HK-2 (cell line): ENCODE measurements around the gene SUMO3.

ENCODE experiments used
- DNase-seq: peaks from one replicate; pipeline ENCODE4 v3.0.0-alpha.2; 2018; ENCODE audit not compliant: unreplicated experiment

The SUMO3 gene

GRCh38 chr21:44817914-44818639, at the start of gene SUMO3:
Gene SUMO3, minus strand, starts transcription at chr21:44818062. Its CDS starts 94 bp downstream, at chr21:44817968.
- DNase-seq: peak; percentile 55

- DNase-seq: no peak
These were observed 49.6 kb upstream of the SUMO3 start for GRCh38 chr21:44867464-44867863.

DNA sequence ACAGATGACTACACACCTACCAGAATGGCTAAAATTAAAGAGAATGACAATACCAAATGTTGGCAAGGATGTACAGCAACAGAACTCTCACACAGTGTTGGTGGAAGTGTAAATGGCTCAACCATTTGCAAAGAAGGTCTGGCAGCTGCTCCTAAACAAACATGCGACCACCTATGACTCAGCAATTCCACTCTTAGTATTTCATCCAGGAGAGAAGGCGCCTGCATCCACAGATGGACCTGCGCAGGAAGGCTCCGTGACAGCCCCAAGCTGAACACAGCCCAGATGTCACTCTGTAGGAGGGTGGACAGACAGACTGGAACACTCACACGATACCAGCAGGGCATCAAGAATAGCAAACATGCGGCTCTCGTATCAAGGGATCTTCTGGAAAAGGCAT, 48.9 kb upstream of the SUMO3 start:
- no peak for DNase-seq

GRCh38 chr21:44865561-44866280, 47.9 kb upstream of the SUMO3 start:
- DNase-seq: no peak

DNA sequence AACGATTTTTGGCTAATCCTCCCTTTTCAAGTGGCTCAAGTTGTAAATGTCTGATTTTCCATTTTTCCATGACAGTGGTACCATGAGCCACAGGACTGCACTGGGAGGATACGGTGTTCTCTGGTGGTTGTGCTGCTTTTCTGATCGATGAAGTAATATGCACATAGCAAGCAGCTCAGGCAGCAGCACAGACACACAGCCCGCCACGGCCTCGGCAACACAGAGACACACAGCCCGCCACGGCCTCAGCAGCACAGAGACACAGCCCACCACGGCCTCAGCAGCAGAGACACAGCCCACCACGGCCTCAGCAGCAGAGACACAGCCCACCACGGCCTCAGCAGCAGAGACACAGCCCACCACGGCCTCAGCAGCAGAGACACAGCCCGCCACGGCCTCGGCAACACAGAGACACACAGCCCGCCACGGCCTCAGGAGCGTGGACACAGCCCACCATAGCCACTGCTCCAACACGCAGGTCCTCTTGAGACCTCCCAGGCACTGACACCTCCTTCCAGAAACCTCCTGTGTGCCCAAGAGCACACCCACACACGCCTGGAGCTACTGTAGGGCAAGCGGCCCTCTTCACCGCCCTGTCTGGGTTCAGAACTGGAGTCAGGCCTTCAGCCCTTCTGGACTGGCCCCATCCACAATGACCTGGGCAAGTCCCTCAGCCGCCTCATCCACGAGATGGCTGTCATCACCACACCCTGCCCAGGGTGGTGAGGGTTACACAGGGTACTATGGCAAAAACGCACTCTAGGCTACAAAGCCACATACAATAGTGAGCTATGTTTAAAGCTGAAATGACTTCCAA, 45.2 kb upstream of the SUMO3 start:
- DNase-seq: no peak

DNA sequence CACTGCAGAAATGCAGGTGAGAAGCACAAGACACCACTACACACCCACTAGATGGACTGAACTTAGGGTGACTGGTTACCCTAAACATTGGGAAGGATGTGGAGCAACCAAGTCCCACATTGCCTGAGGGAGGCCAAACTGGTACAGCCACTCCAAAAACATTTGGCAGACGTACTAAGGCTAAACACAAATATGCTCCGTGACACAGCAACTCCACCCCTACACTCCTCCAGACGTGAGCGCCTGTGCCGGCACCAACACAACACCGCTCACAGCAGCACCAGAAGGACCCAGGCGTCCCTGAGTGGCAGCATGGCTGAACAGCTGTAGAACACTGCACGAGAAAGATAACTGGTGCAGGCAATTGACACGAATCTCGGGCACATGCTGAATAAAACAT, 40.9 kb upstream of the SUMO3 start:
- no peak for DNase-seq

GRCh38 chr21:44858291-44858690, 40.4 kb upstream of the SUMO3 start:
- no peak for DNase-seq

- no peak for DNase-seq
These were observed 39.4 kb upstream of the SUMO3 start for GRCh38 chr21:44857127-44857892.

DNA sequence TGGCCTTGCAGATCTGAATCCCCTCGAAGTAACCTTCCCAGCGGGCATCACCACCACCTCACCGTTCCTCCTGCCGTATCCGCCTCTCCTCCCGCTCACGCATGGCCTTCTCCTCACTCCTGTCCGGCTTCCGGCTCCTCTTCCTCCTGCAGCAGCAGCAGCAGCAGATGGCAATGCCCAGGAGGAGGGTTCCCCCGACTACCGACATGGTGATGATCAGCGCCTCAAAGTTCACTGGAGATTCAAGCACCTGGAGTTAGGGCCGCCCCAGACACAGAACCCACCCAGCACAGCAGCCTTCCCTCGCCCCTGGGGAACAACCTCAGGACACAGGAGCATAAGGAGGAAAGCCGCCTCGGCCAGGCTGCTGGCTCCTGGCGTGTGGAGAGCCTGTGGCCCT, 38.3 kb upstream of the SUMO3 start:
- DNase-seq: no peak

DNA sequence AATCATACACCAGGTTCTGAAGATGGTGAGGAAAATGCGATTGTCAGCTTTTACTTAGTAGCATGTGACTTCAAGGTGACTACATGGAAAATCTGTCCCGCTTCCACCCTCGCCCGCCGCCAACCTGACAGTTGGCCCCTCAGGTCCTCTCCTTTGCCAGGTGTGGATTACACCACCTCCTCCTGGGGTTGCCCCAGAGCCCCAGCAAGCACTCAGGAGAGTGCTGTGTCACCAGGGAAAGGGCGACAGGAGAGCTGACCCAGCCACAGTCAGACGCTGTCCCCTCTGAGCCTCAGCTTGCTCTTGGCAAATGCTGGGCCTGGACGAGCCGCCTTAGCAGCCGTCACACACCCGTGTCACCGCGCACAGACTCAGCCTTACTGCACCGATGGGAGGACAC, 37.7 kb upstream of the SUMO3 start:
- DNase-seq: no peak

DNA sequence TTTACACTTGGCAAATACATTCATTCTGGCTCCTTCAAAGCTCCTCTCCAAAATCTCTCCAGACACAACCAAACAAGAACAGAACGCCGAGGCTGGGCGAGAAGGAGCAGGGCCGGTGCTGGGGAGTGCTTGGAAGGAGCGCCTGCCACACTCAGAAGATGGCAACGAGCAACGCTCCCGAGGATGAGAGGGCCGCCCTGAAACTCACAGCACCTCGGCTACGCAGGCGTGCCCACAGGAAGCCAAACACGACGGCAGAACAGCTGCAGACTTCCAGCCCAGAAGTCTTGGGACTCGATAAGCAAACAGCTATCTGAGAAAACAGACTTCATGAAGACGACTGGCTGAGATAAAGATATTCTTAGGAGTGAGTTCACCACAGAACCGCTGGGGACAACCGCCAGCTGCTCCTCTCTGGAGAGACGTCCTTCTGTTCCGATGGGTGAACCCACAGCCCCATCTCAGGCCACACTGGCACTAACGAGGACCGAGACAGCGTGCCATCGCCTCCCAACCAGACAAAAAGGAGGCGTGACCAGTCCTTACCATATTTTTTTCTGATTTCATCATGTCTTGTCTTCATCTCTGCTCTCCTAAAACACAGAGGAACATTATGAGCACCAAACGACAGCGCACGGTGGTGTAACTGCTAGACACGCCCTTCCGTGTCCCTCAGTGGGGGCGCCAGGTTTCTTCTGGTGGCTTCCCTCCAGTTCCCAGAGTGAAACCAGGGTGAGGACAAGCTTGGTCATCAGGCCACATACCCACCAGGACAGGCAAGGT, 37.0 kb upstream of the SUMO3 start:
- DNase-seq: no peak

- no peak for DNase-seq
These were observed 36.5 kb upstream of the SUMO3 start for GRCh38 chr21:44854391-44854663.

DNA sequence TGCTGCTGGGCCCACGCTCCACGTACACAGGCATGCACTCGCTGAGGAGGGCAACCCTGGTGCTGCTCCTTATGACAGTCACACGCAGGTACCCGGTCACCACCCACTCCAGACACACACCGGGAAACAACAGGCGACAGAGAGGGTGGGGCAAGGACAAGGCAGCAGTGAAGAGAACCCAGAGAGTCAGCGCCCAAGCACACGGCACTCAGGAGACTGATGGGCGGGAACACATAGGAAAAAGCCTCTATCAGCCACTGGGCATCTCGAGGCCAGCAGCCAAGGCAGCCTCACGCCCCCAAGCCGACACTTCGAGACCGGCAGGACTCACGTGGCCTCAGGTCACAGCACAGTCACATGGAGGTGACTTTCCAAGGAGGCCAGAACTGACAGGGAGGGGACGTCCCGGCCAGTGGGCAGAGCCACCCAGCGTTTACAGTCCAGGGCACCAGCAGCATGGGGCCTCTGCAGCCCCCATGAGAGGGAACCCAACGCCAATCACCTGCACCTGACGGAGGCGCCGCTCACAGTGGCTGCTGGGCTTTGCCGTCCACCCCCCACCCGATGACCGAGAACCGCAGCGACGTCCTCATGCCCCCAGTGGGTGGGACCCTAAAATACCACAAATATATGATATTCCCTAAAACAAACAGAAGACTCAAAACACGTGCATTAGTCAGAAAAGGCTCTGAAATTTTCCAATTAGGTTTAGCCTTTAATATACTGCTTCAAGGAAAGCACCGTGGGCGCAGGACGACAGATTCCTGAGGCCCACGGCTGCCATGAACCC, 35.9 kb upstream of the SUMO3 start:
- no peak for DNase-seq

DNA sequence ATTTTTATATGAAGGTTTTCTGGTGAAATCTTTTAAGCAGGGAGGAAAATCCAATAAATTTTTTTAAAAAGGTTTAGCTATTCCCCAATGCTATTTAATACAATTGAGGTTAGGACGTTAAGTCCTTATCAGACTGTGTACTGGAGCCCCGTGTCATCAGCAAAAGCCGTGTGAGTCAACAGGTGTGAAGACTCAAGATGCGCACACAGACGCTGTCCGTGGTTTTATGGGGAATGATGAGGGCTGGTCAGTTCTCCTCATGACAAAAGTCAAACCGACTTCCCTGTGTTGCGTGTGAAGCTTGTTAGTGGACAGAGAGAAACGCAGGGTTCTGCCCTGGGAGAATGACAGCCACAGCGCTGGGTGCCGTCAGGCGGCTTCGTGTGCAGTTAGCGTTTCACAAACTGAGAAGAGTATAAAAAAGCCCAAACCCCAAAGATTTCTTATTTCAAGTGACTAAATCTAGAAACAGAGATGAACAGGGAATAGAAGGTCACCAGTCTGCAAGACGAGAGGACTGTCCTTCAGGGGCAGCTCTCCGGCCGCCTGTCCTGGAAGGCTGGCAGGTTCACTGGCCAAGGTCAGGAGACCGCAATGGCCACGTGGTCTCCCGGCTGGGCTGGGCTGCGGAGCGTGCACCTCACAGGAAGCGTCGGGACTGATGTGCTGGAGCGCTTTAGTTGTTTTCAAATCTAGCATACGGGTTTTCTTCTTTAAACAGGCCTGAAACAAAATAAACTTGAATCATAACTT, 33.2 kb upstream of the SUMO3 start:
- DNase-seq: no peak

DNA sequence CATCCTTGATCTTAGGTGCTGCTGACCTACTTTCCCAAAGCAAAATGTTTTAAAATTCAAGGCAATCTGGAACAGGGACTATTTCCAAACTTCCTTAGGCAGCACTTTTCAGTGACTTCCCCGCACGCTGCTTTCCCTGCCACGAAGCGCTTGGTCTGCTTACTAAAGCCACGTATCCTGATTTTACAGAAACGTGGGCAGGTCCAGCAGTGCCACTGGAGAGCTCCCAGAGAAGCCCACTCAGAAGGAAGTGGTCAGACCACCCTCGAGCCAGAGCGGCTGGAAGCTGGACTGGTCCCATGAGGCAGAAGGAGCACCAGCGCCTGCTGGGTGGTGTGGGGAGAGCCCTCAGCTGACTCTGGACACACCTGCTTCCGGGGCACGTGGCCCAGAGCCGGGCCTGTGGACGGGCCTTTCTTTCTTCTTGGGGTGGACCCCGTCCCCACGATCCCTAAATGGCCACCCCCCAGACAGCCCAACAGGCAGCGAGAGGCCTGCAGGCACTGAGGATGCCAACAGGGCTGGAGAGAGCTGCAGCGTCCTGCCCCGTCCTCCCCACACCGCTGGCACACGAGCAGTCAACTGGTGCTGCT, 32.4 kb upstream of the SUMO3 start:
- no peak for DNase-seq

DNA sequence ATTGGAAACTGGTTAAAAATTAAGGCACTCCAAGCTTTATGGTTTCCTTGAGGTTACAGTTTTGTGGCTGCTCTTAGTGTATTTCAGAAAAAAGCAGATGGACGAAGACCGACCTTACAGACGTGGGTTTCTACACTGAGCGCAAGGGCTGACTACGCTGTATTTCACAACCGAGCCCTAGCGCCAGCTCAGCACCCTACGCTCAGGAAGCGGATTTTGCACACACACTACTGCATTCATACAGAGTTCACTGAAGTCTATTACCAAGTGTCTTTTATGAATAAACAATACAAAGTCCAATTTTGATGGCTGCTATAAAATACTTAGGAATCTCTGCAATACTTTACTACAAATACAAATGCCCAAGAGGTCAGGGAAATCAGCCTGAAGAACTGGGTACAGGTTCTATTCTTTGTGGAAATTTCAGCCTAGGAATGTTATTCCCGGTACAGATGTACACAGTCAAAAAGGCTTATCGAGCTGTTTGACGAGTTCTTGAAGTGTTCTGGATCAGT, 31.8 kb upstream of the SUMO3 start:
- no peak for DNase-seq

GRCh38 chr21:44848821-44849521, 31.1 kb upstream of the SUMO3 start:
- no peak for DNase-seq

DNA sequence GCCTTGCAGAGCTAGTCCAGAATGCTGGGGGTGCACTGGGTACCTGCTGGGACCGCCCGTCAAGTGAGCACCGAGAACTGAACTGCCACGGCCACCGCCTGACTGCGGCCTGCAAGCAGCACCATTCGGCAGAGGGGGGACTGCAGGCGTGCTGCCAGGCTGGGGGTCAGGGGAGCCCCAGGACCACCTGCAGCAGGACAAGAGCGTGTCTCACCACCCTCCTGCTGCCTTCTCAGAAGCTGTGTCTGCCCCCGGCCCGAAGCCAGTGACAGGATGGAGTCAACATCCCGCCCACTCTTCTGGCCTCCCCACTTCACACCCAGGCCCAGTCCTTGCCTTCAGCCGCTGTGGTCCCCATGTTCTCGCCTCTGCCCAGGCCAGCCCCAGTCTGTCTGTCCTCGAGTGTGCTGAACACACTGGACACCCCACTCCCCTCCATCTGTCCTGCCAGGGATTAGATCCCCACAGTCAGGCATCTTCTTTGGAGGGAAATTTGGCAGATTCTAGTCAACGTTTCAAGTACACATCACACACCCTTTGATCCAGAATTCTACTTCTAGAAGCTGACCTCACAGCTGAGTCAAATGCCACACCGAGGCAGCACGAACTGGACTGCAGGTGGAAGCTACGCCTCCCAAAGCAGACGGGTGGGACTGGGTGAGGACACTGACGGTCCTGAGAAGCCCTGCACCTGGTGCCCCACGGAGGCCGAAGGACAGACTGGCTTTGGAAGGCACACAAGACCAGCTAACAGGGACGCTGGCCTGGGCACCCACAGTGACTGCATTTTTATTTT, 29.6 kb upstream of the SUMO3 start:
- DNase-seq: peak; percentile 24
